ENCODE results near the gene NUP85.
"Not testable (repeated sequence)": the region's sequence is repeated elsewhere in the genome, so short reads cannot be mapped to it uniquely, and the experiment has no call there.

- not testable (repeated sequence) for TF ChIP-seq CTCF, POLR2A (IDR thresholded peaks at IDR 0.05)
Observed at GRCh38 chr17:75164606-75165005, 40.9 kb upstream of the NUP85 start.

Measured in gastroesophageal sphincter (tissue), 3 donors.